Measurements from ENCODE around the gene SMIM17.

DNA sequence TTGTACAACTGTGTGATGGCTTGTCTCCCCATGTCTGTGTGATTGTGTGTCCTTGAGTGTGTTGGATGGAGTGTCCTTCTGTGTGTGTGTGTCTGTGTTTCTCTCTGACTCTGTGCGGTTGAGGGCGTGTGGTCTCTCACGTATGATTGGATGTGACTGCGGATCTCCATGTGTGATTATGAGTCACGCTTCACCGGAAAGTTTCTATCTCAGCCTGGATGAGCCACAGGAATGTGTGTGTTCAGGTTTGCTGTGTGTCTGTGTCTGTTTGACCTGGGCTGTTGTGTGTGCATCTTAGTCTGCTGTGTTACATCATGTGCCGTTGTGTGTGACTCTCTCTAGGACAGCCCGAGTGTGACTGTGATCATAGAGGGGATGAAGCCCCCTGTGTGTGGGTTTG is 44.1 kb downstream of the SMIM17 start:
- TF ChIP-seq, protein P1, sequence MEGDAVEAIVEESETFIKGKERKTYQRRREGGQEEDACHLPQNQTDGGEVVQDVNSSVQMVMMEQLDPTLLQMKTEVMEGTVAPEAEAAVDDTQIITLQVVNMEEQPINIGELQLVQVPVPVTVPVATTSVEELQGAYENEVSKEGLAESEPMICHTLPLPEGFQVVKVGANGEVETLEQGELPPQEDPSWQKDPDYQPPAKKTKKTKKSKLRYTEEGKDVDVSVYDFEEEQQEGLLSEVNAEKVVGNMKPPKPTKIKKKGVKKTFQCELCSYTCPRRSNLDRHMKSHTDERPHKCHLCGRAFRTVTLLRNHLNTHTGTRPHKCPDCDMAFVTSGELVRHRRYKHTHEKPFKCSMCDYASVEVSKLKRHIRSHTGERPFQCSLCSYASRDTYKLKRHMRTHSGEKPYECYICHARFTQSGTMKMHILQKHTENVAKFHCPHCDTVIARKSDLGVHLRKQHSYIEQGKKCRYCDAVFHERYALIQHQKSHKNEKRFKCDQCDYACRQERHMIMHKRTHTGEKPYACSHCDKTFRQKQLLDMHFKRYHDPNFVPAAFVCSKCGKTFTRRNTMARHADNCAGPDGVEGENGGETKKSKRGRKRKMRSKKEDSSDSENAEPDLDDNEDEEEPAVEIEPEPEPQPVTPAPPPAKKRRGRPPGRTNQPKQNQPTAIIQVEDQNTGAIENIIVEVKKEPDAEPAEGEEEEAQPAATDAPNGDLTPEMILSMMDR (IDR thresholded peaks at IDR 0.05): no peak
- no peak for TF ChIP-seq POLR2A (IDR thresholded peaks at IDR 0.05)

Data from uterus (tissue), 2 donors.